HepG2 (cell line): ENCODE results near the gene MOAP1. TPM values are rescaled to one million over a fixed set of nuclear protein-coding genes. Genes with fewer than 3 reads are reported as not detected.
A peak's percentile ranks its signal among the peaks of the same experiment; 100 is the strongest.

Source experiments
- AFF4 ChIP-seq: sonication (generic); formaldehyde crosslinking; IDR thresholded peaks from 2 replicates; pipeline ENCODE4 v1.4.0; 2020; ENCODE audit warnings: missing genetic modification reagents
- CREBL2 ChIP-seq: sonication (generic); formaldehyde crosslinking; IDR thresholded peaks from 2 replicates; pipeline ENCODE4 v1.8.1; 2023; ENCODE audit warnings: missing genetic modification reagents, mild to moderate bottlenecking, borderline replicate concordance
- HNF4A ChIP-seq: sonication (generic); formaldehyde crosslinking; IDR thresholded peaks from 2 replicates; pipeline ENCODE4 v1.4.0; 2020; ENCODE audit warnings: missing genetic modification reagents
- KMT2B ChIP-seq: IDR thresholded peaks from 2 replicates; pipeline ENCODE4 v1.6.1; 2016; ENCODE audit warnings: missing genetic modification reagents, missing compliant biosample characterization
- MXI1 ChIP-seq: IDR thresholded peaks from 3 replicates; pipeline ENCODE4 v1.6.1; 2012; ENCODE audit warnings: low read depth, low read length, inconsistent platforms, borderline replicate concordance
- NFRKB ChIP-seq: fragments of 450-650 bp; IDR thresholded peaks from 2 replicates; pipeline ENCODE4 v1.6.1; 2017
- SMAD3 ChIP-seq: sonication (generic); formaldehyde crosslinking; IDR thresholded peaks from 2 replicates; pipeline ENCODE4 v1.4.0; 2020; ENCODE audit warnings: missing genetic modification reagents
- SYNCRIP ChIP-seq: fragments of 200-400 bp; formaldehyde crosslinking; IDR thresholded peaks from 2 replicates; pipeline ENCODE4 v1.6.1; 2018; ENCODE audit warnings: mild to moderate bottlenecking, low read depth, low read length; ENCODE audit not compliant: insufficient read depth
- THYN1 ChIP-seq: sonication (generic); formaldehyde crosslinking; IDR thresholded peaks from 2 replicates; pipeline ENCODE4 v1.8.1; 2023; ENCODE audit warnings: low read depth, mild to moderate bottlenecking, moderate library complexity, missing genetic modification reagents, borderline replicate concordance
- ZFP36 ChIP-seq: fragments of 150-350 bp; IDR thresholded peaks from 2 replicates; pipeline ENCODE4 v1.6.1; 2018; ENCODE audit warnings: borderline replicate concordance, low read length, low read depth; ENCODE audit not compliant: partially characterized antibody
- ZNF136 ChIP-seq: sonication (generic); formaldehyde crosslinking; IDR thresholded peaks from 2 replicates; pipeline ENCODE4 v1.8.1; 2022; ENCODE audit warnings: low read depth, mild to moderate bottlenecking, moderate library complexity, missing genetic modification reagents
- ZNF207 ChIP-seq: fragments of 450-650 bp; IDR thresholded peaks from 2 replicates; pipeline ENCODE4 v1.6.1; 2016; ENCODE audit warnings: antibody characterized with exemption, borderline replicate concordance
- ZNF33A ChIP-seq: sonication (generic); formaldehyde crosslinking; IDR thresholded peaks from 2 replicates; pipeline ENCODE4 v1.5.1; 2020; ENCODE audit warnings: missing genetic modification reagents, mild to moderate bottlenecking, moderate library complexity, borderline replicate concordance
- ZNF747 ChIP-seq: sonication (generic); formaldehyde crosslinking; IDR thresholded peaks from 2 replicates; pipeline ENCODE4 v1.8.1; 2023; ENCODE audit warnings: missing genetic modification reagents, mild to moderate bottlenecking, borderline replicate concordance
- ZSCAN29 ChIP-seq: sonication (generic); formaldehyde crosslinking; conservative IDR thresholded peaks from 2 replicates; pipeline ENCODE4 v1.4.0; 2020; ENCODE audit warnings: mild to moderate bottlenecking, missing genetic modification reagents
- polyA plus RNA-seq, 8 experiments: library from polyadenylated mRNA; depleted of rRNA in 3 of 8; stranded (reverse) in 7 of 8; unstranded in 1 of 8; fragments of >200 nt; fragmentation: Illumina TruSeq in 4 of 8; extraction: Trizol in 4 of 8; gene quantifications; 2 replicates each; pipeline versions ENCODE4 v1.2.1 to v1.2.3, GENCODE V29; 2011 to 2016; ENCODE audit warnings: low read depth in 4 of 8, missing spikeins in 1 of 8, mixed read lengths in 1 of 8; ENCODE audit not compliant: insufficient read depth in 1 of 8
- total RNA-seq, 5 experiments: library from RNA; depleted of rRNA; stranded (reverse); fragments of >200 nt; fragmentation: Illumina TruSeq; extraction: Trizol; gene quantifications; 2 replicates each; pipeline ENCODE4 v1.2.3, GENCODE V29; 2016; ENCODE audit warnings: low read depth in 1 of 5
- TF ChIP-seq, protein P1 (sequence below): sonication (generic); IDR thresholded peaks from 2 replicates; pipeline ENCODE4 v1.6.1; 2016; ENCODE audit warnings: low read depth, borderline replicate concordance
- TF ChIP-seq, protein P2 (sequence below): sonication (generic); formaldehyde crosslinking; IDR thresholded peaks from 2 replicates; pipeline ENCODE4 v1.4.0; 2020; ENCODE audit warnings: missing genetic modification reagents, borderline replicate concordance

The MOAP1 gene
- total and polyA plus RNA-seq, 2 of the 13 experiments (the other 11 are each of a cell fraction or from before 2014, with no cell fraction given): 14.6 to 47.0 TPM

GRCh38 chr14:93184391-93185348 lies at the start of gene MOAP1, which contains the start of gene LYSET (continued):
- TF ChIP-seq MXI1 (peak; percentile 70; the same call in 1 of the 3 replicates), CREBL2 (CRISPR knock-in tag) (0 out of 2 replicates have a peak, but pooled peaks have one; percentile 37), SMAD3 (CRISPR knock-in tag) (no peak), HNF4A (CRISPR knock-in tag) (no peak), KMT2B (CRISPR knock-in tag) (peak; percentile 39), ZSCAN29 (CRISPR knock-in tag) (peak; percentile 81; the same call in 1 of the 2 replicates), ZNF207 (no peak), ZNF33A (no peak), AFF4 (no peak), NFRKB (no peak), ZNF747 (CRISPR knock-in tag) (no peak), ZFP36 (no peak), ZNF136 (CRISPR knock-in tag) (no peak), THYN1 (CRISPR knock-in tag) (no peak), SYNCRIP (no peak)
- TF ChIP-seq, protein P1, sequence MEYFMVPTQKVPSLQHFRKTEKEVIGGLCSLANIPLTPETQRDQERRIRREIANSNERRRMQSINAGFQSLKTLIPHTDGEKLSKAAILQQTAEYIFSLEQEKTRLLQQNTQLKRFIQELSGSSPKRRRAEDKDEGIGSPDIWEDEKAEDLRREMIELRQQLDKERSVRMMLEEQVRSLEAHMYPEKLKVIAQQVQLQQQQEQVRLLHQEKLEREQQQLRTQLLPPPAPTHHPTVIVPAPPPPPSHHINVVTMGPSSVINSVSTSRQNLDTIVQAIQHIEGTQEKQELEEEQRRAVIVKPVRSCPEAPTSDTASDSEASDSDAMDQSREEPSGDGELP: peak; percentile 43; the same call in 1 of the 2 replicates
- TF ChIP-seq, protein P2, sequence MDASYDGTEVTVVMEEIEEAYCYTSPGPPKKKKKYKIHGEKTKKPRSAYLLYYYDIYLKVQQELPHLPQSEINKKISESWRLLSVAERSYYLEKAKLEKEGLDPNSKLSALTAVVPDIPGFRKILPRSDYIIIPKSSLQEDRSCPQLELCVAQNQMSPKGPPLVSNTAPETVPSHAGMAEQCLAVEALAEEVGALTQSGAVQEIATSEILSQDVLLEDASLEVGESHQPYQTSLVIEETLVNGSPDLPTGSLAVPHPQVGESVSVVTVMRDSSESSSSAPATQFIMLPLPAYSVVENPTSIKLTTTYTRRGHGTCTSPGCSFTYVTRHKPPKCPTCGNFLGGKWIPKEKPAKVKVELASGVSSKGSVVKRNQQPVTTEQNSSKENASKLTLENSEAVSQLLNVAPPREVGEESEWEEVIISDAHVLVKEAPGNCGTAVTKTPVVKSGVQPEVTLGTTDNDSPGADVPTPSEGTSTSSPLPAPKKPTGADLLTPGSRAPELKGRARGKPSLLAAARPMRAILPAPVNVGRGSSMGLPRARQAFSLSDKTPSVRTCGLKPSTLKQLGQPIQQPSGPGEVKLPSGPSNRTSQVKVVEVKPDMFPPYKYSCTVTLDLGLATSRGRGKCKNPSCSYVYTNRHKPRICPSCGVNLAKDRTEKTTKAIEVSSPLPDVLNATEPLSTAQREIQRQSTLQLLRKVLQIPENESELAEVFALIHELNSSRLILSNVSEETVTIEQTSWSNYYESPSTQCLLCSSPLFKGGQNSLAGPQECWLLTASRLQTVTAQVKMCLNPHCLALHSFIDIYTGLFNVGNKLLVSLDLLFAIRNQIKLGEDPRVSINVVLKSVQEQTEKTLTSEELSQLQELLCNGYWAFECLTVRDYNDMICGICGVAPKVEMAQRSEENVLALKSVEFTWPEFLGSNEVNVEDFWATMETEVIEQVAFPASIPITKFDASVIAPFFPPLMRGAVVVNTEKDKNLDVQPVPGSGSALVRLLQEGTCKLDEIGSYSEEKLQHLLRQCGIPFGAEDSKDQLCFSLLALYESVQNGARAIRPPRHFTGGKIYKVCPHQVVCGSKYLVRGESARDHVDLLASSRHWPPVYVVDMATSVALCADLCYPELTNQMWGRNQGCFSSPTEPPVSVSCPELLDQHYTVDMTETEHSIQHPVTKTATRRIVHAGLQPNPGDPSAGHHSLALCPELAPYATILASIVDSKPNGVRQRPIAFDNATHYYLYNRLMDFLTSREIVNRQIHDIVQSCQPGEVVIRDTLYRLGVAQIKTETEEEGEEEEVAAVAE (CRISPR knock-in tag): no peak
